GM21526 (cell line): Measurements from ENCODE around the gene METTL16.
"Not testable (repeated sequence)": the region's sequence is repeated elsewhere in the genome, so short reads cannot be mapped to it uniquely, and the experiment has no call there.

ENCODE experiments used
- ATAC-seq: cut with Tn5 transposase; IDR thresholded peaks from one replicate; pipeline ENCODE4 v1.9.1; 2021; ENCODE audit warnings: moderate library complexity; ENCODE audit not compliant: unreplicated experiment, low FRiP score

The METTL16 gene

GRCh38 chr17:2503627-2504026 is 8.1 kb downstream of the METTL16 start:
- no peak for ATAC-seq

DNA sequence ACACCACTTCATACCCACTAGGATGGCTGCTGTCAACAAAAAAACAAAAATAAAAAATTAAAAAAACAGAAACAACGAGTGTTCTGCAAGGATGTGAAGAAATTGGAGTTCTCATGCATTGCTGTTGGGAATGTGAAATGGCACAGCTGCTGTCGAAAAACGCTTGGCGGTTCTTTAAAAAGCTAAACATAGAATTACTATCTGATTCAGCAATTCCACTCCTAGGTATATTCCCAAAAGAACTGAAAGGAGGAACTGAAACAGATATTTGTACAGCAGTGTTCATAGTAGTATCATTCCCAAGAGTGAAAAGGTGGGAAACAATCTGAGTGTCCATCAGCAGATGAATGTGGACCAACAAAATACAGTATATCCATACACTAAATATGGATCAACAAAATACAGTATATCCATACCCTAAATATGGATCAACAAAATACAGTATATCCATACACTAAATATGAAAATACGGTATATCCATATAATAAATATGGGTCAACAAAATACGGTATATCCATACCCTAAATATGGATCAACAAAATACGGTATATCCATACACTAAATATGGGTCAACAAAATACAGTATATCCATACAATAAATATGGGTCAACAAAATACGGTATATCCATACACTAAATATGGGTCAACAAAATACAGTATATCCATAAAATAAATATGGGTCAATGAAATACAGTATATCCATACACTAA is 8.7 kb downstream of the METTL16 start:
- ATAC-seq = no peak

GRCh38 chr17:2500446-2500845 is 11.2 kb downstream of the METTL16 start:
- ATAC-seq = no peak

- not testable (repeated sequence) for ATAC-seq
These were observed 22.4 kb downstream of the METTL16 start for GRCh38 chr17:2489286-2489685.

- ATAC-seq = no peak
These were observed 24.4 kb downstream of the METTL16 start for GRCh38 chr17:2487306-2487705.

GRCh38 chr17:2486709-2487108 is 25.0 kb downstream of the METTL16 start:
- ATAC-seq = not testable (repeated sequence)

DNA sequence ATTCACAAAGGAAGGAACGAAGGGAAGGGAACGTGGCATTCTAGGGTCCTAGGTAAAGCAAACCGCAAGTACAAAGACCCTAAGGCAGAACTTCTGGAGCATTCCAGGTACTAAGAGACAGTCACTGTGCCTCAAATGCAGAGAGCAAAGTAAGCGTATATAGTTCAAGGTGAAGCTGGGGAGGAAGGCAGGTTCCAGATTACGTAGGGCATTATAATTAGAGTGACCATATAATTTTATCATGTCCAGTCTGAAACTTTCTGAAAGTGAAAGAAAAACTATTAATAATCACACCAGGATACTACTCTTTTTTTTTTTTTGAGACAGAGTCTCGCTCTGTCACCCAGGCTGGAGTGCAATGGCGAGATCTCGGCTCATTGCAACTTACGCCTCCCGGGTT is 25.7 kb downstream of the METTL16 start:
- ATAC-seq = no peak

DNA sequence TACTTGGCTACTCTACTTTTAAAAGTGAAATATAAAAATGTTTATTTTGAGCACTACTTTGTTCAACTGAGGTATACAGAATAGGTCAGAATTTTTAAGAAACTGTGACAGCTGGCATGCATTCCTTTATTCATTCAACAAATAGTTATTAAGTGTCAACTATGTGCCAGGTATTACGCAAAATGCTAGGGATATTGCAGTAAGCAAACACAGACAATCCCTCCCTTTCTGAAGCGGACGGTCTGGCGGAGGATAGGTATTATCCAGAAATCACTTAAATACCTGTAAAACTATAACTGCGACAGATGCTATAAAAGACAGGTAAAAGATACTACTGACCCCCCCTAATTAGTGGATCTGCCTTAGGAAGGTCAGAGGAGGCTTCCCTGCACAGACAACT is 26.1 kb downstream of the METTL16 start:
- no peak for ATAC-seq

DNA sequence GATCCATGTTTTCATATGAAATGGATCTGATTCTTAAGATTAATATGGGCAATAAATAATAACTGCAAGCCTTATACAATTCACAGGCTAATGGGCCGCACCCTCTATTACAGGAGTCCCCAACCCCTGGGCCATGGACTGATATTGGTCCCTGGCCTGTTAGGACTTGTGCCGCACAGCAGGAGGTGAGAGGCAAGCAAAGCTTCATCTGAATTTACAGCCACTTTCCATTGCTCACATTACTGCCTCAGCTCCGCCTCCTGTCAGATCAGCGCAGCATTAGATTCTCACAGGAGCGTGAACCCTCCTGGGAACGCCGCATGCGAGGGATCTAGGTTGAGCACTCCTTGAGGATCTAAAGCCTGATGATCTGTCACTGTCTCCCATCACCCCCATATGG is 26.8 kb downstream of the METTL16 start:
- ATAC-seq = no peak

DNA sequence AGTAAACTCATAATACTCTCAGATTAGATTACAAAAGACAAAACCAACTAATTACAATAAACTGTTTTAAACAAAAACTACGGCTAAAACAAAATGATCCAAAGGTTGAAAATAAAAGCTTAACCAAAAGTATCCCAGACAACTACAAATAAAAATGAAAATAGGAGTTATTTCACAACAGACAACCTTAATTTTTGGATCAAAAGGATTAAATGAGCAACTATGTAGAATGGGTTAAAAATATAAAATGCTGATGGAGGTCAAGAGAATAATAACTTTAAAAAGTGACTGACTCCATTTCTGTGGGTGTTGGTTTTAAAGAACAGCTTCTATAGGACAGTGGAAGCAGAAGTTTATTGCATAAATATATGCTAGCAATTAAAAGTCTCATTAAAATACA is 28.6 kb downstream of the METTL16 start:
- ATAC-seq = no peak

DNA sequence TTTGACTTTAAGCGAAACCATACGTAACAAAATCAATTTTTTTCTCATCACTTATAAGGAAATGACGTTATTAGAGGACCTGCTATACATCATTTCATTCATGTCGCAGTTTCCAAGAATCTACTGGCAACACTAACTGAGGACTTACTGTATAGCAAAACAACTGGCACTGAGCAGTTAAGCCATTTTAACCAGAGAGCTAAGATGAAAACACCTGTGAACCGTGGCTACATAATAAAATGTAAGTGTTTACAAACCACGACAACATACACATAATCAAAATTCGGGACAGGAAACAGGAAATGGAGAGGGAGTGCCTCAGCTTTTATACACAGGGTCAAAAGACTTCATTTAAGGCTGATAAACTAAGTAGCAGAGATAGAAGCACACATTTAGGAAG is 29.5 kb downstream of the METTL16 start:
- no peak for ATAC-seq

DNA sequence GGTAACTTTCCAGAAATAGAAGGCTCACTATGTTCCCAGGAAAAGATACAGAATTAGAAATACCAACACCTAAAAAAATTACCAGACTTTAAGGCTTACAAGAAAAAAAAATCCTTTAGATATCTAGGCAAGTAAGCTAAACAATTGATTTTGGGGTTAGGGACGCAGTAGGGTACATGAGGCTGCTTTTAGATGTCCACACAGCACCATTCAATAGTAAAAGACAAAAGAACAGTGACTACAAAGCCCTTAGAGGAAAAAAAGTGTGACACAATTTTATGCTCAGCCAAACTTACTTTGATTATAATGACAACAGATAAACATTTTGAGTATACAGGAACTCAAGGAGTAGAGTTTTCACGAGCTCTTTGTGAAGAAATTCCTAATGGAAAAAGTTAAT is 29.9 kb downstream of the METTL16 start:
- no peak for ATAC-seq

GRCh38 chr17:2478458-2478857 is 33.2 kb downstream of the METTL16 start:
- ATAC-seq = no peak

GRCh38 chr17:2475056-2475455 is 36.6 kb downstream of the METTL16 start:
- ATAC-seq = no peak

DNA sequence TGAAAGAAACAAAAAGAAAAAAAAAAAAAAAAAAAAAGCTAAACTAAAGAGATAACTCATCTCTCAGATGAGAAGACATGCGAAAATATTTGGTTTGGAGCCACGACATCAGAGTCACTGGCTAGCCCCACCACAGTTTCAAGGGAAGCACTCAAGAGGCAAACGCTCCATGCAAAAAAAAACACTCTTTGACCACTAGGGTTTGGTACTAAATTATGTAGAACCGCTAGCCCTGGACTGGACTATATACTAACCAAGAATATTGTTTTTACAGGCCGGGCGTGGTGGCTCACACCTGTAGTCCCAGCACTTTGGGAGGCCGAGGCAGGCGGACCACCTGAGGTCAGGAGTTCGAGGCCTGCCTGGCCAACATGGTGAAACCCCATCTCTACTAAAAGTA is 37.3 kb downstream of the METTL16 start:
- ATAC-seq = no peak

- no peak for ATAC-seq
These were observed 43.4 kb downstream of the METTL16 start for GRCh38 chr17:2468270-2468669.

GRCh38 chr17:2466931-2467330 is 44.8 kb downstream of the METTL16 start:
- ATAC-seq = no peak

GRCh38 chr17:2462481-2462880 is 49.2 kb downstream of the METTL16 start:
- no peak for ATAC-seq

DNA sequence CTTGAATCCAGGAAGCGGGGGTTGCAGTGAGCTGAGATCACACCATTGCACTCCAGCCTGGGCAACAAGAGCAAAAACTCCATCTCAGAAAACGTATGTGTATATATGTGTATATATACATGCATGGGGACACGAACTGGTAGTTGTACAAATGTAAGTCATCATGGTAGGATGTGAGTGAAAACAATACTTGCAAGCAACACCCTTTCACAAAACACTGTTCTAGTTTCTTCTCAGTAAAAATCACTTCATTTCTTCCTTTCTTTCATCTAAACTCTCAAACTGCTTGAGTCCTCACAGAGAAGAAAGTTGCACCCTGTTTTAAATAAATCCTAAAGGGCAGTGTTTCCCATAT is 51.8 kb downstream of the METTL16 start:
- no peak for ATAC-seq

GRCh38 chr17:2457913-2458312 is 53.8 kb downstream of the METTL16 start:
- no peak for ATAC-seq

- no peak for ATAC-seq
These were observed 55.2 kb downstream of the METTL16 start for GRCh38 chr17:2456475-2456874.

DNA sequence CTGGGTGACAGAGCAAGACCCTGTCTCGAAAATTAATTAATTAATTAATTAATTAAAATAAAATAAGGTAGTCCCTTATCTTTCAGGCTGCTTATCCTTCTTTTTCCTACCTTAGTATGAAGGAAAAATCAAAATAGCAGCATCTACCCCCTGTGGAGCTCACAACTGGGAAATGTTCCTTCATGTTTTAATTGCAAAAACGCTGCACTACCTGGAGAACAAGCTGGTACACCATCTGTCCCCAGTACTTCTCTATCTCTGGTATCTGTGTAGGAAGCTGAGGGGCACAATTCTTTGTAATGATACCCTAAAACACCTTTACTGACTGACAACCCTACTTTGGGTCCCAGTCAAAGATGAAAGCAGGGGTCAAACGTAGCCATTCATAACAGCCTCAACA is 55.7 kb downstream of the METTL16 start:
- no peak for ATAC-seq

GRCh38 chr17:2453866-2454265 is 57.8 kb downstream of the METTL16 start:
- no peak for ATAC-seq
